ENCODE measurements around the gene GGT5.
"Not testable (repeated sequence)": the region's sequence is repeated elsewhere in the genome, so short reads cannot be mapped to it uniquely, and the experiment has no call there.

Gene GGT5

GRCh38 chr22:24259459-24259858, 14.6 kb upstream of the GGT5 start:
- DNase-seq: peak; percentile 66 to 78

GRCh38 chr22:24256736-24257135, 11.9 kb upstream of the GGT5 start:
- DNase-seq: not testable (repeated sequence)

DNA sequence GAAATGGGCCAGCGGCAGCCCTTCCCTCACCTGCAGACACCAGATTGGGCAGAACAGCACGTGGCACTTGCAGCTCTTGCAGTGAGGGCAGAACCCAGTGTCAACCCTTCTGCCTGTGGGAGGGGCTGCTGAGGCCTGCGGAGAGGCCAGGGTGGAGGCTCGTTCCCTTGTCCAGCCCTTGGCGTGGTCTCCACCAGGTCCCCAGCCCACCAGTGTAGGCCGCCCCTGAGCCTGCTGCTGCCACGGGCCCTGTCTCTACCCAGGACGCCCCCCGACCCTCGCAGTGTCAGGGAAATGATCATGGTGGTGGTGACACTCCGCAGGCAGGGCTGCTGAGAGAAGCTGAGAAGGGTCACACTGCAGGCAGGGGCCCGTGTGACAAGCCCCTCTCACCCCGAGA, 11.3 kb upstream of the GGT5 start:
- not testable (repeated sequence) for DNase-seq

- not testable (repeated sequence) for DNase-seq
These were observed 8.2 kb upstream of the GGT5 start for GRCh38 chr22:24253126-24253525.

GRCh38 chr22:24251286-24251685, 6.4 kb upstream of the GGT5 start:
- not testable (repeated sequence) for DNase-seq

- not testable (repeated sequence) for DNase-seq
These were observed 4.5 kb upstream of the GGT5 start for GRCh38 chr22:24249413-24249812.

DNA sequence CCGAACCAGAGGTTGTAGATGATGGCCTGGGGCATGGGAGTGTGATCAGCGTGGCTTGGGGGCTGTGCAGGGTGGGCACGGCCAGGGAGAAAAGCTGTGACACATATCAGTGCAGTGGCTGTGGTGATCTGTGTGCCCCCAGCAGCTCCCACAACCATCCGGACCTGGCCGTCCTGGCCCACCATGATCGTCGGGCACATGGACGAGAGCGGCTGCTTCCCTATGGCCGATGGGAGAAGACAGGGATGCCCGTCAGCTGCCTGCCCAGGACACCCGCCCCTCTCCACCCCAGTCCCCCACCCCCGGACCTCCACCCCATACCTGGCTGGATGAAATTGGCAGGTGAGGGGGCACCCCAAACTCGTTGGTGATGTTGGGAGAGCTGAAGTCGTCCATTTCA, 3.7 kb upstream of the GGT5 start:
- not testable (repeated sequence) for DNase-seq

DNA sequence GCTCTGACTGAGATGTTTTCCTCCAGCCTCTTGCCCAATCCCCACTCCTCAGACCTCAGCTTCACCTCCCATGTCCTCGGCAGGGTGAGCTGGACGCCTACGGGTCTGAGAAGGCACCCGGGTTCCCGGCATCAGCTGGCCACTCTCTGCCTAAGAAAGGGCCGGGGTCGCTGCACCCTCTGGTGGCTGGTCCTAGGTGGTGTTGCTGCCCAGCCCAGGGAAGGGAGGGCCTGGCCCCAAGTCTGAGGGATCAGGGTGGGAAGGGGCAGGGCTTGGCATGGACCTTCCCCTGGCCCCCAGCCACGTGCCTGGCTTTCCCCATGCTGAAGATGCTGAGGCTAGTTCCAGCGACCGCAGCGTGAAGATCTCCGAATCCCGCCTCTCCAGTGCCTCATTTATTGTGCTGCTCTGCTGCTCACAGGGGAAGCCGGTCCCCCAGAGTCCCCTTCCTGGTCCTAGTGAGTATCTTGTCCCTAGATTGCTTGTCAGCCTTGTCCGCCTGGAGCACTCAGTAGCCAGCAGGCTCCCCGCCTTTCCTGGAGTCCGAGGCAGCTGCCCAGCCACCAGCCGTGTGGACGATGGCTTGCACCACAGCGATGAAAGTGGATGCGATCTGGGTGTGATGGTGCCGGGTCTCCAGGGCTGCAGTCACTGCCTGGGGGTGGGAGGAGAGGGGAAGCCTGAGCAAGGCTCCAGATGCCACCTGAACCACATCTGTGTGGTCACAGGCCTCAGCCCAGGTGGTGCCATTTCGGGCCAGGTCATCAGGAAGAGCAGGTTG, 2.9 kb upstream of the GGT5 start:
- DNase-seq: peak; percentile 50 to 64

GRCh38 chr22:24247011-24247507, 2.2 kb upstream of the GGT5 start:
- no peak for DNase-seq

- not testable (repeated sequence) for DNase-seq
These were observed 991 bp upstream of the GGT5 start for GRCh38 chr22:24245584-24246561.

DNA sequence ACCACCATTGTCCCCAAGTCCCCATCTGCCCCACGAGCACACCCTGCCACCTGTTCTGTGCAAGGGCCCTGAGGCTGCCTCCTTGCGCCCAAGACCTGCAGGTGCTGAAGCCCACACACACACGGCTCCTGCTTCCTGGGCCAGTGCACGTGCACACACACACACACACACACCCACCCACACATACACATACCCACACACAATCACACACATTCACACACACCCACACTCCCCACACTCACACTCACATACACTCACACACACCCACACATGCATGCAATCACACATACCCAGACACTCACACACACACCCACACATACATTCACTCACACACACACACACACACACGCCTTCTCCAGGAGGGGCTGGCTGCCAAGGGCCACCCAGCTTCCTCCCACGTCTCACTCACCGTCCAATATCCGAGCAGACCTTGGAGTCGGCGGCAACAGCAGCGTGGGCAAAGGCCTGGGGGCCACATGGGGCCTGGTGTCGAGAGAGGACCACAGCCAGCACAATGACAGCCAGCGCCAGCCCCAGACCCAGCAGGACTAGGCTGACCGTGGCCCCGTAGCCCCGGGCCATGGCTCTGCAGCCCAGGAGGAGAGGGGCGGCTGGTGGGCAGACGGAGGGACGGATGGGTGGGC, 616 bp downstream of the GGT5 start:
- DNase-seq: no peak

DNA sequence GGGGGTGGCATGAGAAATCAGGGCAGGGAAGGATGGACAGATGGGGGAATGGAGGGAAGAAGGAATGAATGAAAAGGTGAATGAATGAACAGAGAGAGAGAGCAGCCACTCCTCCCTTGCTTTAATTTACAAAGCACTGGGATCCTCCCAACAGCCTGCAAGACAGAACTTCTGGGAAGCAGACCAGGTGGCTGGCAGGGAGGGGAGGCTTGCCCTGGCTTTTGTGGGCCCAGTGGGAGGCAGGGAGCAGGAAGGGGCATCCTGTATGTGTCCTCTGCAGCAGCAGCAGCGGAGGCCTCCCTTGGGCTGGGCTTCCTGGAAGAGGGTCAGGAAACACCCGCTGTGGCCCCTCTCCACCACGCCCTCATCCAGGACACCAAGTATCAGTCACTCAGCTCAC, 1.5 kb downstream of the GGT5 start:
- not testable (repeated sequence) for DNase-seq

DNA sequence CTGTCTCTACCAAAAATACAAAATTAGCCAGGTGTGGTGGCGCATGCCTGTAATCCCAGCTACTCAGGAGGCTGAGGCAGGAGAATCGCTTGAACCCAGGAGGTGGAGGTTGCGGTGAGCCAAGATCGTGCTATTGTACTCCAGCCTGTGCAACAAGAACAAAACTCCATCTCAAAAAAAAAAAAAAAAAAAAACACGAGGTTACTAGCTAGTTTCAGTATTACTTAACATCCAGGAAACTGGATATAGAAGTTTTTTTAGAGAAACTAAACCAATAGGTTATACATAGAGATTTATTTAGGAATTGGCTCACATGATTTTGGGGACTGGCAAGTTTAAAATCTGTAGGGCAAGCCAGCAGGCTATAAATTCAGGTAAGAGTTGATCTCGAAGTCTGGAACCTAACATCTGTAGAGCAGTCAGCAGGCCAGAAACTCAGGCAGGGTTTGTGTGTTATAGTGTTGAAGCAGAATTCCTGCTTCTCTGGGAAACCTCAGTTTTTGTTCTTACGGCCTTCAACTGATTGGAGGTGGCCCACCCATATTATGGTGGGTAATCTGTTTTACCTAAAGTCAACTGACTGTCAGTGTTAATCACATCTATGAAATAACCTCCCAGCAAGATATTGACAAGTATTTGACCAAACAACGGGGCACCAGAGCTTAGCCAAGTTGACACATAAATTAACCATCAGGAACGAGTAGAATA, 3.7 kb downstream of the GGT5 start:
- DNase-seq: not testable (repeated sequence)

- DNase-seq: no peak
These were observed 4.5 kb downstream of the GGT5 start for GRCh38 chr22:24240381-24240780.

GRCh38 chr22:24238101-24238694, 6.7 kb downstream of the GGT5 start:
- DNase-seq: not testable (repeated sequence)

DNA sequence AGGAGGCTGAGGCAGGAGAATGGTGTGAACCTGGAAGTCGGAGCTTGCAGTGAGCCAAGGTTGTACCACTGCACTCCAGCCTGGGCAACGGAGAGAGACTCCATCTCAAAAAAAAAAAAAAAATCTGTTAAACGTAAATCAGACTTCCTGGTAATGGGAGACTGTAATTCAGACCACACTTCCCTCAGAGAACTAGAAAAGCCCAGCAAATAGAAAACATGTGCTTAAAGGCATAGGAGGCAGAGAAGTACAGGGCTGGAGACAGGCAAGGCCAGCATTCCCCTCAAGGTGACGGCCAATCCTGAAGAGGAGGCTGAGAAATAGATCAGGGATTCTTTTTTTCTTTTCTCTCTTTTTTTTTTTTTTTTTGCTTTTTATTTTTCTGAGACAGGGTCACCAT, 8.2 kb downstream of the GGT5 start:
- DNase-seq: no peak

DNA sequence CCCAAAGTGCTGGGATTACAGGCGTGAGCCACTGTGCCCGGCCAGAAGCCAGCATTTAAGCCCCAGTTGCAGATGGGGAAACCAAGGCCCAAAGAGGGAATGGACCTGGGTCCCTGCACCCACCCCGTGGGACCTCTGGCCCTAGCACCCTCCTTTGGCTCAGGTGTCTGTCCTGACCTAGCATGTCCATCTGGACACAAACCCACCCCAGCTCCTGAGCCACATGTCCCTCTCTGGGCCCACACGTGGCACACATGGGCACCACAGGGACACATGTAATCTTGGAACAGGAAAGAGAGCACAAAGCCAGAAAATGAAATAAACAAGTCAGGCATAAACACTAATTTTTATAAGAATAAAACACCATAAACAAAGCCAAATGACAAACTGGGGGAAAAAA, 9.6 kb downstream of the GGT5 start:
- DNase-seq: no peak

- DNase-seq: no peak
These were observed 11.1 kb downstream of the GGT5 start for GRCh38 chr22:24233816-24234215.

DNA sequence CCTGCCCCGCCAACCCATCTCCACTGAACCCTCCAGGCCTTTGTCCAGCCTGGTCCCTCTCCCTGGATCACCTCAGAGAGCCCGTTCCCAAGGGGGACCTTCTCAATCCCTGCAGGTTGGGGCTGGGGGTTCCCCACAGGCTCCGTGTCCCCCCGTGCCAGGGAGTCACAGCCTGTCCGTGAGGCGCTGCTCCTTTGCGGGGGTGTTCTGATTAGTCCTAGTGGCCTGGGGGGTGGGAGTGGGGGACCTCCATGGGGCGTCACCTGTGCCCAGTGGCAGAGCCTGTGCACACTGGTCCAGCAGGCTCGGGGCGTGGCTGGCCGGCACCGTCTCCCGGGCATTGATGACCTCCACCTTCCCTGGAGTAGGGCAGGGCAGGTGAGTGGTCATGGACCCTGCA, 11.6 kb downstream of the GGT5 start:
- no peak for DNase-seq

GRCh38 chr22:24232725-24233124, 12.2 kb downstream of the GGT5 start:
- no peak for DNase-seq

DNA sequence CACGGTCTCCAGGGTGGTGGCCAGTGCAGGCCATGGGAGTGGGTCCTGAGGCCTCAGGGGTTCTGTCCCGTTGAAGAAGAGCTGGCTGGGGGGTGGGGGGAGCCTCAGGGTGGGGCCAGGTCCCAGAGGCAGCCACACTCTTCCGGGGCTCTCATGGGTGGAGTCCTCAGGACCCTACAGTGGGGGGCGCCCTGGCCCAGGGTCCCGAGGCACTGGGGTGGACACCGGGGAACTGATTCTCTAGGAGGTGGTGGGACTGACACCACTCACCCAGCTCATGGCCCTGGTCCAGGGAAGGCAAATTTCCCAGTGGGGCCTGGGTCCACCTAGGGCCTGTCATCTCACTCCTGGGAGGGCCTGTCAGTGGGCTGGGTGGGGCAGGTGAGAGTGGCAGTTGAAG, 12.8 kb downstream of the GGT5 start:
- DNase-seq: no peak

DNA sequence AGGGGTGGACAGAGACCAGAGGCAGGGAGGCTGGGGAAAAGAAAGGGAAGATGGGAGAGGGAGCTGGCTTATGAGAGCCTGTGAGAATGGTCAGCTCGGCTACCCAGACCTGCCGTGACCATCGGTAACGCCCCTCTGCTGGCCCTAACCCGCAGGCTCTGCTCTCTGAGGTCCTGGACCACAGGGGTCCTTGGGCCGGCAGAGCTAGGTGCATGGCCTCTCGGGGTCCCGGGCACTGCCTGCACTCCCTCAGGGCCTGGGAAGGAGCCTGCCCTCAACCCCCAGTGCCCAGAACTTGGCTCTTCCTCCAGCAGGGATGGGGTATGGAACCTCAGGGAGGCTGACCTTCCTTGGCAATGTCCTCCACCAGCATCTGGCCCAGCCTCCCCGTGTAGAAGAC, 13.2 kb downstream of the GGT5 start:
- no peak for DNase-seq

Data from CD4-positive, alpha-beta T cell treated with Interleukin-4 for 1 hour (primary cell).